H1 (cell line): ENCODE results near the gene CD1D. TPM values are rescaled to one million over a fixed set of nuclear protein-coding genes. Genes with fewer than 3 reads are reported as not detected.

Experiments
- CTCF ChIA-PET: fragments of 300-600 bp; sonication (Branson Sonifier 250); formaldehyde crosslinking; loops from one replicate; lab custom pipeline; 2021; ENCODE audit not compliant: partially characterized antibody; lab: Charles Lee
- POLR2A ChIA-PET: fragments of 300-600 bp; sonication (Branson Sonifier 250); formaldehyde crosslinking; loops from one replicate; lab custom pipeline; 2021; ENCODE audit warnings: inconsistent platforms; ENCODE audit not compliant: partially characterized antibody; lab: Charles Lee
- DNase-seq, 2 experiments: peaks; one replicate each; pipeline versions ENCODE4 v3.0.0 to v3.0.0-alpha.2; 2010 to 2022; ENCODE audit warnings: low spot score in 2 of 2, low read depth in 1 of 2, mixed read lengths in 1 of 2
- FAIRE-seq: peaks from 2 replicates; lab custom pipeline; 2011; peaks lifted over from hg19 to GRCh38; lab: Jason Lieb, UNC
- H2AFZ ChIP-seq: 2 replicates; pipeline ENCODE4 v1.8.1; 2012; ENCODE audit warnings: low read length, inconsistent platforms
- H2AK5ac ChIP-seq: 2 replicates; pipeline ENCODE4 v1.6.1; 2013; ENCODE audit warnings: low read depth, low read length
- H2BK120ac ChIP-seq: replicated peaks from 2 replicates; pipeline ENCODE3; 2013; ENCODE audit warnings: low read depth, low read length, inconsistent platforms
- H2BK12ac ChIP-seq: 2 replicates; pipeline ENCODE4 v1.6.1; 2013; ENCODE audit warnings: low read depth, low read length
- H2BK15ac ChIP-seq: 2 replicates; pipeline ENCODE4 v1.6.1; 2013; ENCODE audit warnings: low read length
- H2BK20ac ChIP-seq: 2 replicates; pipeline ENCODE4 v1.6.1; 2013; ENCODE audit warnings: low read length
- H2BK5ac ChIP-seq: 2 replicates; pipeline ENCODE4 v1.6.1; 2013; ENCODE audit warnings: low read depth, low read length
- H3K14ac ChIP-seq: 2 replicates; pipeline ENCODE4 v1.6.1; 2013; ENCODE audit warnings: inconsistent platforms; ENCODE audit not compliant: insufficient read length
- H3K18ac ChIP-seq: 2 replicates; pipeline ENCODE4 v1.6.1; 2013; ENCODE audit warnings: low read length; ENCODE audit errors: extremely low read depth
- H3K23ac ChIP-seq: 2 replicates; pipeline ENCODE4 v1.6.1; 2013; ENCODE audit warnings: inconsistent platforms; ENCODE audit not compliant: insufficient read length
- H3K23me2 ChIP-seq: 2 replicates; pipeline ENCODE4 v1.6.1; 2013; ENCODE audit warnings: low read depth, low read length
- H3K27ac ChIP-seq: 2 replicates; pipeline ENCODE4 v1.6.1; 2011; ENCODE audit warnings: low read depth, low read length, inconsistent platforms
- H3K27me3 ChIP-seq, 4 experiments: replicated peaks in 1 of 4; 1 replicate in 1 of 4; 2 replicates in 3 of 4; pipeline versions ENCODE4 v1.6.1 to v1.8.1; 2011 to 2013; ENCODE audit warnings: low read length in 3 of 4, mild to moderate bottlenecking in 3 of 4, inconsistent platforms in 2 of 4, mixed read lengths in 2 of 4, moderate library complexity in 1 of 4; ENCODE audit not compliant: control insufficient read depth in 3 of 4, insufficient read depth in 3 of 4; ENCODE audit errors: extremely low read depth in 1 of 4
- H3K36me3 ChIP-seq, 4 experiments: 2 replicates each; pipeline versions ENCODE4 v1.6.1 to v1.8.1; 2011 to 2013; ENCODE audit warnings: mild to moderate bottlenecking in 4 of 4, low read length in 3 of 4, moderate library complexity in 2 of 4, control low read depth in 1 of 4, inconsistent platforms in 1 of 4; ENCODE audit not compliant: insufficient read depth in 4 of 4, control insufficient read depth in 2 of 4
- H3K4ac ChIP-seq: replicated peaks from 2 replicates; pipeline ENCODE3; 2013; ENCODE audit warnings: low read length, low read depth, mixed read lengths, inconsistent platforms; ENCODE audit not compliant: insufficient read length
- H3K4me1 ChIP-seq, 4 experiments: replicated peaks in 1 of 4; 1 replicate in 1 of 4; 2 replicates in 3 of 4; pipeline versions ENCODE4 v1.6.1 to v1.8.1; 2011 to 2013; ENCODE audit warnings: low read length in 3 of 4, inconsistent platforms in 2 of 4, mixed read lengths in 1 of 4; ENCODE audit not compliant: insufficient read depth in 4 of 4, control insufficient read depth in 3 of 4
- H3K4me2 ChIP-seq, 2 experiments: 2 replicates each; pipeline versions ENCODE4 v1.6.1 to v1.8.1; 2011 to 2013; ENCODE audit warnings: low read depth in 2 of 2, low read length in 2 of 2, control low read depth in 1 of 2, inconsistent platforms in 1 of 2, mild to moderate bottlenecking in 1 of 2; ENCODE audit not compliant: insufficient read depth in 1 of 2
- H3K4me3 ChIP-seq, 4 experiments: fragments of 200-600, 300-600 bp in 1 of 4; sonication (generic), shearing (Covaris generic), sonication (Bioruptor Twin) in 1 of 4; 2 replicates each; pipeline versions ENCODE4 v1.5.1 to v1.8.1; 2011 to 2016; ENCODE audit warnings: low read length in 4 of 4, low read depth in 3 of 4, control low read depth in 2 of 4, inconsistent platforms in 2 of 4, mild to moderate bottlenecking in 2 of 4, mixed read lengths in 1 of 4, moderate library complexity in 1 of 4; ENCODE audit not compliant: insufficient read depth in 2 of 4; ENCODE audit errors: extremely low read depth in 1 of 4
- H3K56ac ChIP-seq: replicated peaks from 2 replicates; pipeline ENCODE3; 2013; ENCODE audit warnings: low read depth, mild to moderate bottlenecking, mixed read lengths, low read length, inconsistent platforms; ENCODE audit not compliant: insufficient read length
- H3K79me1 ChIP-seq: 2 replicates; pipeline ENCODE4 v1.6.1; 2013; ENCODE audit warnings: low read depth, low read length, control low read depth
- H3K79me2 ChIP-seq, 2 experiments: 2 replicates each; pipeline versions ENCODE4 v1.6.1 to v1.8.1; 2012 to 2013; ENCODE audit warnings: low read length in 2 of 2, mild to moderate bottlenecking in 2 of 2, inconsistent platforms in 1 of 2; ENCODE audit not compliant: insufficient read depth in 2 of 2, control insufficient read depth in 1 of 2
- H3K9ac ChIP-seq, 4 experiments: replicated peaks in 1 of 4; 1 replicate in 1 of 4; 2 replicates in 3 of 4; pipeline versions ENCODE4 v1.6.1 to v1.8.1; 2011 to 2013; ENCODE audit warnings: low read depth in 3 of 4, low read length in 3 of 4, control low read depth in 2 of 4, mild to moderate bottlenecking in 2 of 4, moderate library complexity in 2 of 4, inconsistent platforms in 1 of 4; ENCODE audit errors: extremely low read depth in 1 of 4
- H3K9me3 ChIP-seq, 2 experiments: 2 replicates each; pipeline versions ENCODE4 v1.6.1 to v1.8.1; 2012 to 2013; ENCODE audit warnings: mild to moderate bottlenecking in 2 of 2, moderate library complexity in 2 of 2, control low read depth in 1 of 2, inconsistent platforms in 1 of 2, low read depth in 1 of 2, low read length in 1 of 2, mixed read lengths in 1 of 2; ENCODE audit not compliant: insufficient read depth in 2 of 2
- H4K20me1 ChIP-seq, 2 experiments: replicated peaks in 1 of 2; 2 replicates each; pipeline versions ENCODE3 to v1.8.1; 2011 to 2013; ENCODE audit warnings: inconsistent platforms in 2 of 2, low read length in 2 of 2, mild to moderate bottlenecking in 1 of 2; ENCODE audit not compliant: insufficient read depth in 2 of 2, control insufficient read depth in 1 of 2
- H4K5ac ChIP-seq: 2 replicates; pipeline ENCODE4 v1.6.1; 2013; ENCODE audit warnings: low read length, low read depth, mixed read lengths, inconsistent platforms; ENCODE audit not compliant: insufficient read length
- H4K8ac ChIP-seq: 2 replicates; pipeline ENCODE4 v1.8.0; 2013; ENCODE audit warnings: mild to moderate bottlenecking, moderate library complexity, low read length, inconsistent platforms; ENCODE audit not compliant: insufficient read depth; ENCODE audit errors: extremely low read depth
- H4K91ac ChIP-seq: replicated peaks from 2 replicates; pipeline ENCODE3; 2013; ENCODE audit warnings: low read length, mixed read lengths, inconsistent platforms; ENCODE audit not compliant: insufficient read length
- ATF2 ChIP-seq: IDR thresholded peaks from 2 replicates; pipeline ENCODE4 v1.6.1; 2012; ENCODE audit warnings: low read length, inconsistent platforms
- BCL11A ChIP-seq, 2 experiments: IDR thresholded peaks; one replicate each; pipeline ENCODE4 v1.6.1; 2011; ENCODE audit warnings: low read depth in 2 of 2, low read length in 2 of 2, mild to moderate bottlenecking in 2 of 2
- HDAC6 ChIP-seq: IDR thresholded peaks from one replicate; pipeline ENCODE4 v1.7.1; 2012; ENCODE audit warnings: low read depth, mild to moderate bottlenecking, inconsistent platforms, low read length, moderate library complexity
- KDM4A ChIP-seq: IDR thresholded peaks from one replicate; pipeline ENCODE4 v1.7.1; 2012; ENCODE audit warnings: low read depth, mild to moderate bottlenecking, moderate library complexity, low read length, inconsistent platforms; ENCODE audit not compliant: severe bottlenecking
- NRF1 ChIP-seq: IDR thresholded peaks from 2 replicates; pipeline ENCODE4 v1.6.1; 2011; ENCODE audit warnings: mild to moderate bottlenecking, low read depth, low read length, improper control_type of control experiment
- RBBP5 ChIP-seq: IDR thresholded peaks from 2 replicates; pipeline ENCODE4 v1.7.1; 2012; ENCODE audit warnings: low read depth, mild to moderate bottlenecking, inconsistent platforms, low read length, moderate library complexity, borderline replicate concordance
- SIX5 ChIP-seq: IDR thresholded peaks from 2 replicates; pipeline ENCODE4 v1.6.1; 2011; ENCODE audit warnings: mild to moderate bottlenecking, low read depth, low read length
- TAF7 ChIP-seq: optimal IDR thresholded peaks from 2 replicates; pipeline ENCODE3; 2011; ENCODE audit warnings: low read depth, mild to moderate bottlenecking, inconsistent platforms, low read length, moderate library complexity, borderline replicate concordance
- YY1 ChIP-seq: IDR thresholded peaks from 2 replicates; pipeline ENCODE4 v1.6.1; 2011; ENCODE audit warnings: low read depth, mild to moderate bottlenecking, low read length
- WGBS, 2 experiments: shearing (Covaris generic) in 1 of 2; methylation state at CpG; one replicate each; pipeline versions ENCODE4 v1.1.6 to v1.1.7; 2013 to 2015; ENCODE audit warnings: low lambda C conversion rate in 2 of 2, mixed read lengths in 2 of 2, inconsistent platforms in 1 of 2, low coverage in 1 of 2, missing lambda C conversion rate in 1 of 2; ENCODE audit not compliant: insufficient replicate concordance in 2 of 2, insufficient coverage in 1 of 2, insufficient read length in 1 of 2; ENCODE audit errors: extremely low coverage in 1 of 2, missing lambda C conversion rate in 1 of 2; 5-methylcytosine and 5-hydroxymethylcytosine counted together
- polyA plus RNA-seq, 7 experiments: library from polyadenylated mRNA; depleted of rRNA in 3 of 7; stranded (reverse) in 5 of 7; unstranded in 2 of 7; fragments of >200 nt in 5 of 7; fragments of 200-250 nt in 2 of 7; gene quantifications; 1 replicate in 5 of 7; 2 replicates in 1 of 7; 4 replicates in 1 of 7; pipeline versions ENCODE4 v1.2.1 to v1.2.3, GENCODE V29; 2011 to 2013; ENCODE audit warnings: missing spikeins in 2 of 7, mixed read lengths in 2 of 7
- total RNA-seq: library from RNA; stranded (reverse); fragmentation: NEBNext Ultra II Directional; extraction: Animal tissue kit (Norgen Biotek cat#: 25700); gene quantifications from 2 replicates; pipeline ENCODE4 v1.2.1, GENCODE V29; 2021

The CD1D gene
- total and polyA plus RNA-seq, 2 of the 8 experiments (the other 6 are each of a cell fraction or from before 2014, with no cell fraction given), result 1.1 to 1.6 TPM

DNA sequence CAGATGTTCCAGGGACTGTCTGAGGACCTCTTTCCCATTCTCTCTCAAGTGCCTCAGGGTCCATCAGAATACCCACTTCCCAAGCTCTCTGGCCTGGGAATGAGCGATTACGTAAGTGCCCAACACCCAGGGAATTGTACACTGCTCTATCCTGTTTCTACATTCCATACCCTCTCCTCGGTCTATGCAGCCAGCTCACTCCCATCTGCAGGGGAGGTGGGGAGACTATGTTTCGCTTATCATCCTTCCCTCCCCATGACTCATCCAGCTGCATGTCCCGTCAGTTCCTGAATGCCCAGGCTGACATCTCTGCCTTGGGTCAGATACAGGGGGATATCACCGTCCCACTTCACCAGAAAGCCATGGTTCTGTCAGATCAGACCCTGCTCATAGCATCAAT is 34.5 kb upstream of the CD1D start:
- no peak overlapping the region for H2BK5ac ChIP-seq
- H2AFZ ChIP-seq, result no peak overlapping the region
- H3K4me1 ChIP-seq, result no peaks in the 10 kb centered on the region; a peak in 2 of 7 replicates
- no peak overlapping the region for H3K27ac ChIP-seq
- H3K14ac ChIP-seq, result no peak overlapping the region
- H4K20me1 ChIP-seq, result no peaks in the 10 kb centered on the region
- H3K79me1 ChIP-seq, result no peaks in the 10 kb centered on the region
- H2BK12ac ChIP-seq, result no peak overlapping the region
- WGBS, 2 experiments, result 92% methylated on average over 6 of the region's 6 CpGs; no CpG with 5 or more reads in 1 of the 2 experiments
- no peak overlapping the region for H3K4me3 ChIP-seq
- ChIA-PET POLR2A (interaction anchor here (1.0 kb wide), 1 partner anchor 97 kb away, joined by 3 read pairs; no protein-coding TSS in a partner anchor), CTCF (interaction anchor here (0.6 to 1.7 kb wide), 2 partner anchors 29 to 177 kb away, joined by 3 to 6 read pairs; no protein-coding TSS in a partner anchor)
- no peak overlapping the region for H4K5ac ChIP-seq
- DNase-seq, result no peak
- H3K23me2 ChIP-seq, result peaks cover 4% of the 10 kb centered on the region
- no peak overlapping the region for H2BK20ac ChIP-seq
- H2BK15ac ChIP-seq, result no peak overlapping the region
- FAIRE-seq, result no peak
- H3K36me3 ChIP-seq, result no peaks in the 10 kb centered on the region
- H3K9ac ChIP-seq, result 0 out of 7 replicates have a peak overlapping the region, but pooled peaks of 1 of the 4 experiments have one; percentile 7
- no peak overlapping the region for H3K23ac ChIP-seq
- H3K4me2 ChIP-seq, result no peak overlapping the region
- no peak overlapping the region for H4K8ac ChIP-seq
- H2BK120ac ChIP-seq, result no peak overlapping the region
- H3K9me3 ChIP-seq, result no peaks in the 10 kb centered on the region
- peaks cover 0 to 13% (median 5%) of the 10 kb centered on the region in 4 experiments; a peak in 3 of 7 replicates for H3K27me3 ChIP-seq
- H4K91ac ChIP-seq, result no peak overlapping the region
- H3K79me2 ChIP-seq, result no peaks in the 10 kb centered on the region
- no peak overlapping the region for H3K56ac ChIP-seq
- no peak overlapping the region for H3K4ac ChIP-seq
- no peak overlapping the region for H3K18ac ChIP-seq
- H2AK5ac ChIP-seq, result no peak overlapping the region
- TF ChIP-seq SIX5, result no peak
- TF ChIP-seq YY1, result no peak
- no peak for TF ChIP-seq HDAC6
- TF ChIP-seq TAF7, result no peak
- no peak for TF ChIP-seq BCL11A (IDR thresholded peaks at IDR 0.05; ENCODE audit: low read depth in 2 of 2, low read length in 2 of 2)
- no peak for TF ChIP-seq NRF1
- TF ChIP-seq KDM4A, result no peak
- no peak for TF ChIP-seq RBBP5
- no peak for TF ChIP-seq ATF2
